Measurements from ENCODE around the gene ABCA1.
"Not testable (repeated sequence)": the region's sequence is repeated elsewhere in the genome, so short reads cannot be mapped to it uniquely, and the experiment has no call there.

Gene ABCA1

DNA sequence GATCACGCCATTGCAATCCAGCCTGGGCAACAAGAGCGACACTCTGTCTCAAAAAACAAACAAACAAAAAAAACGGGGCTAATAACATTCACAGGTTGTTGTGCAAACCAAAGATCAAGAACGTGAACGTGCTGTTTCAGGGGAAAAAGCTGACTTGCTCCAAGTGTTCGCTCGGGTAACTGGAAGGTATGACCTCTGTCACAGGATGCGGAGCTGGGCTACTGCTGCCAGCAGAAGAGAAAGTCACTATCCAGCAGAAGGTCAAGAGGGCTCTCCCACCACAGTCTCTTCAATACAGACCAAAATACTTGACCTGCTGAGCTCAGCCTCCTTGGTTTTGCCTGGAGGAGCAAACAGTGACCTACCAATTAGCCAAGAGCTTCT is 59.7 kb downstream of the ABCA1 start:
- DNase-seq (ENCODE audit: low read depth): no peak

GRCh38 chr9:104866191-104866590 is 61.8 kb downstream of the ABCA1 start:
- no peak for DNase-seq (ENCODE audit: low read depth)

DNA sequence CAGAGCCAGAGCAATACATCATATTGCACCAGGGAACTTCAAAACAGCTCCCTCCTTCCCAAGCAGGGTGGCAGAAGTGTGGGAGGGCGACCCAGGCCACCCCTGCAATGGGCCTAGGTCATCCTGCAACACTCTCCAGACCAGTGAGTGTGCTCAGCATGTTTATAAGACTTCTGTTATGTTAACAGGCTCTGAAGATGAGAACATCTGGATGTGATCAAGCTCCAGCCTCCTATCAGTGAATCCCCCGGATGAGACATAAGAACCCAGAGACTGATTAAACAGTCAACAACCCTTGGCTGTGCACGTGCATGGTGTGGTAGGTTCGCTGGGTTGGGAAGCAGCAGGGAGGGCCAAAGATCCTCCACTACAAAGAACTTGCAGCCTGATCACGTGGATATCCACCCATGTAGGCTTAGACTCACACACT is 63.3 kb downstream of the ABCA1 start:
- DNase-seq (ENCODE audit: low read depth): peak; percentile 73

DNA sequence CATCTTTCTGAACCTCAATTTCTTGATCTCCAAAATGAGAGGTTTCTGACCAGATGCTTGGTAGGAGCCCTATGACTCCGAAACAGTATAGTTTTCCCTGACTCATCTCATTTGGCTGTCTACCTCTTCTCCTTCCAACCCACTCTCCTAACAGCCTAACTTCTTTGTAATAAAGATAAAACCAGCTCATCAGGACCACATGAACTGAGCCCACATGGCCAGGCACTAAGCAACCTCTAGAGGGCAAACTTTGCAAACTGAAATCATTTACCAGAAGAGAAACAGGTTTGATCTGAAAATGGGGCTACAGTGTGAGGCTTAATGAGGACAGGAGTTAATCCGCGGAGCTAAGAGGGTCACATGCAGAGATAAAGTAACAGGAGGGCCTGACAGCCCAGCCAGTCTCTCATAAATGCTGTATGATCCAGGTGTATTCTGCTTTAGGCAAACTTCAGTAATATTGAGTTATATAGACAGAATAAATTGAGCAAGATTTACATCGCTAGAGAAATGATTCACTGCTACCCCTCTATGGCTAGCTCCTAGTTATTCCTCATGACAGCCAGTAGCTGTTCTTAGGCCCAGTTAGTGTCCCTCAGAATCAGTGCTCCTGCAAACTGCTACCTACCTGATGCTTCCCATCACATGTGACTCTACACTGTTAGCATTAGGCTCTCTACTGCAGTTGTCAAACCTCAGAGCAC is 64.6 kb downstream of the ABCA1 start:
- peak; percentile 72 for DNase-seq (ENCODE audit: low read depth)

- no peak for DNase-seq (ENCODE audit: low read depth)
Measured at GRCh38 chr9:104861397-104861796, 66.6 kb downstream of the ABCA1 start.

DNA sequence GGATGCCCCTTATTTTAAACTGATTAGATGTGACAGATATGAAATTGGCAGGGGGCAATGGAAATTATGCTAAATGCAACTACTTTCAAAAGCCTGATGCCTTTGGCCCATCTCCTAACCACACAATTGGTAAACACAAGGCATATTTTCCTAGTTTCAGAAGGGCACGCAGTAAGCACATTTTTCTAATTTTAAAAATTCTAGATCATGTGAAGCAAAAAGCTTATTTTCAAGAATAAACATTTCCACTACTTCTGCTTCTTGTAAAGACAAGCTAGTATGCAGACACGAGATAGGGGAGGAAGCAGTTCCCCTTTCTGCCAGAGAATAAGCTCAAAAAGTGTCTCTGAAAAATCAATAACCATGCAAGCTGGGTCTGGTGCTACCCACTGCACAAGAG is 67.7 kb downstream of the ABCA1 start:
- no peak for DNase-seq (ENCODE audit: low read depth)

DNA sequence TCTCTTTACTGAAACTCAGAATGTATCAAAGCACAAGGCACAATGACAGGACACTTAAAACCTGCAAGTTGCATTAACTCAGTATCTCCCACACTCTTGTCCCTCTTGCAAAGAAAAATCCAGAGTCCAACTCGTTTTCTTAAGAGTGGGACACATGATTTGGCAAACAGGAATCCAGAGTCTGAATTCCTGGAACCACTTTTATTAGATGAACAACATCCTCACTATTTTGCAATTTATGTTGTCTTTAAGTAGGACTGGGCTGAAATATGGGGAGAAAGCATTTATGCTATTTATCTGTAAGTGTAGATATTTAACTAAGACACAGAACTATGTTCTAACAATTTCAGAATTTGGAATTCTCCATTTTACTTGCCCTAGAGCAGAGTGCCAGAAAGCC is 69.1 kb downstream of the ABCA1 start:
- DNase-seq (ENCODE audit: low read depth): no peak

GRCh38 chr9:104858271-104858670 is 69.7 kb downstream of the ABCA1 start:
- DNase-seq (ENCODE audit: low read depth): peak; percentile 75

DNA sequence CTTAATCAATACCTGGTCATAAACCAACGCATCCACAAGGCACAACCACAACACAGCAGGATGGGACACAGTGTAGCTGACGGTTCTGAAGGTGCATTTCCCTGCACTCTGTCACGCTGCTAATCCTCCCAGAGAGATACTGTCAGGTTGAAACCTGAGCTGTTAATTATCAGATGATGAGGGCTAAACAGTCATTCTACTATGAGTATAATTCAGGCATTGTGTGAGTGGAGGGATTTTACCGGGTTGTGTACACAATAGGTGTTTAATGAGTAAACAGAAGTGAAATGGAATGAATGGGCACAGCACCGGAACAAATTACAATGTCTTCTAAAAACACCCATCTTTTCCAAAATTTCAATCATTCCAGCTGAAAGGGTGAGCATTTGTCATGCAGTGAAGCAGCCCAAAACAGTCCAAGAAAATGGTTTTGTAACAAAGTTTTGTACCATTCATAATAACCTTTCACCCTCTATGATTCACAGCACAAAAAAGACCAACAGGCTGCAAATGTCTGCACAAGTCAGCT is 71.5 kb downstream of the ABCA1 start:
- DNase-seq (ENCODE audit: low read depth): no peak

GRCh38 chr9:104855807-104856206 is 72.1 kb downstream of the ABCA1 start:
- no peak for DNase-seq (ENCODE audit: low read depth)

DNA sequence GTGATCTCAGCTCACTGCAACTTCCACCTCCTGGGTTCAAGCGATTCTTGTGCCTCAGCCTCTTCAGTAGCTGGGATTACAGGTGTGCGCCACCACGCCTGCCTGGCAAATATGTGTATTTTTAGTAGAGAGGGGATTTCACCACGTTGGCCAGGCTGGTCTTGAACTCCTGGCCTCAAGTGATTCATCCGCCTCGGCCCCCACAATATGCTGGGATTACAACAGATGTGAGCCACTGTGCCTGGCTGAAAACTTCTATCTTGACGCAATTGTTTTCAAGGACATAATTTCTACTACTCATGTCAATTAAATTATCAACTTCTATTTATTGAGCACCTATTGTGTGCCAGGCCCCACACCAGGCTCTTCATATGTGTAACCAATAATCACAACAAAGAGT is 72.7 kb downstream of the ABCA1 start:
- not testable (repeated sequence) for DNase-seq (ENCODE audit: low read depth)

GRCh38 chr9:104854613-104855012 is 73.3 kb downstream of the ABCA1 start:
- DNase-seq (ENCODE audit: low read depth): no peak

- no peak for DNase-seq (ENCODE audit: low read depth)
Measured at GRCh38 chr9:104853683-104854082, 74.3 kb downstream of the ABCA1 start.

DNA sequence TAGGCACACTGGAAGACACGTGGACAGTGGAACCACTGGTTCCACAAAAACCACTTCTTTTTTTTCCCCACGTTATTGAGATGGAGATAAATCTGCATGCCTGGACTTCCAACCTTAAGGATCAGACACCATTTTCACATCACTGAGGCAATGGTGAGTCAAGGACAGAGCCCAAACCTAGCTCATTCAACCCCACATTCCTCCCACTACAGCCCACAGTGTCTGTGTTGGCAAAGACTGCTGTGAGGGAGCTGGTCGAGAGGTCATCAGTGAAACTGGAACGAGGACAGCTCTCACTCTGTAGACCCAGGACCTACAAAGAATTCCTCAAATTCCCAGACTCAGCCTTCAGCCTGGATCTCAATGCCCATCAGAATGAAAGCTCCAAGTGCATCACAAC is 74.8 kb downstream of the ABCA1 start:
- DNase-seq (ENCODE audit: low read depth): no peak

DNA sequence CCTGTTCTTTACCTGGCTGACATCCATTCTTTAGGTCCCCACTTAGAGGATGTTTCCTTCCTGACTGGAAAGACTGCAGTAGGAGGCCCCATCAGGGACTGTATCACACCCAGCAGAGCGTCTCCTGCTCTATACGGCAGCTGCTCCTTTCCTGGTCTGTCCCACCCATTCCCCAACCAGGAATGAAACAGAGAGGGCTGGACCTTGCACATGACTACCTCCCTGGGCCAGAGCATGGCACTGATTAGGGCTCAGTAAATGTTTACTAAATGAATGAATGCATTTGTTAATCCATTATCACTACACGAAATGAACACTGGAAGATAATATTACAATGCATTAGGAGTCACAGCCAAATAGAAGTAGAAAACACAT is 76.4 kb downstream of the ABCA1 start:
- no peak for DNase-seq (ENCODE audit: low read depth)

DNA sequence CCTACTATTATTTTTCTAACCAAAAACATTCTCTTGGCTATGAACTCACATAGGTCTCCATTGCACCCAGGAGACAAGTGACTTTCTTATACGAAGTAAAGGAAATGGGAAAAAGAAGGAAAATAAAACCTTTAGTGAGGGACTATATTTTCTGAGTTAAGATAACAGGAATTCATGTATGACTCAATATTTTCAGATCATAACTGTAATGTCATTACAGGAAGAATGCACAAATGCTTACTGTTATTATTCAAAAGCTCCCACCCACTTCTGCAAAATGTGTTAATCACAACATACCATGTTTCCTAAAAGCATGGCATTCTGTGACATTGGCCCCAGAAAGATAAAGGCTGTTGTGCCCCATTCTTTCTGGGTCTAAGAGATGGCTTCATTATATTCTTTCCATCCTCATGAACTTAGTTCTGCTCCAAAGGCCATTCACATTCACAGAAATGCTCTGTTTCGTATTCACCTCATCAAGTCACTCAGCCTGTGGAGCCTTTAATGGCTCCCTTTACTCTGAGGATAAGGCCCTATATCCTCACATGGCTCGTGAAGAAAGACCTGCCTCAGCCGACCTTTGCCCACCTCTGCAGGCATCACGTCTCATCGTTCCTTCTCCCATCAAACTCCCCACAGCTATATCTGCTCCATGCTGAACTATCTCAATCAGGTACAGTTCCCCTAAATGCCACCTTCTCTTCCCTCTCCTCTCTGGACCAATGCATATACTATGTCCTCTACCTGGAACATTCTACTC is 77.0 kb downstream of the ABCA1 start:
- no peak for DNase-seq (ENCODE audit: low read depth)

- DNase-seq (ENCODE audit: low read depth): no peak
Measured at GRCh38 chr9:104849023-104849422, 78.9 kb downstream of the ABCA1 start.

DNA sequence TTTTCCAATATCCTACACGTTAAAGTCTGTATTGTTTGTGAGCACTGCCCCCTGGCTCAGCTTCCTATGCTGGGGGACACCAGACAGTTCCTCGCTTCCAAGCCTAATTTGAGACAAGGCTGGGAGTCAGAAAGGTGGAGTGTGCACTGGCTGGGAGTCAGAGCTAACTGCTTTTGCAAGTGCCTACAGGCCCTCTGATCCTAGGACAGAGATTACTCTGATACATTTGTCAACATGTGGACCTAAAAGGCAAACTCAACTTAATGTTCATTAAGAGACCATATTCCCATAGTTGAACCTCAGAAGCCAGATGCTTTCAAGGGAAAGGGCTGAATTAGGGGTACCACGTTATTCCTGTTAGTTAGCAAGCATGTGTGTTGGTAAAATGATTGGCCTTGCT is 83.2 kb downstream of the ABCA1 start:
- DNase-seq (ENCODE audit: low read depth): no peak

- DNase-seq (ENCODE audit: low read depth): no peak
Measured at GRCh38 chr9:104843644-104844240, 84.2 kb downstream of the ABCA1 start.

DNA sequence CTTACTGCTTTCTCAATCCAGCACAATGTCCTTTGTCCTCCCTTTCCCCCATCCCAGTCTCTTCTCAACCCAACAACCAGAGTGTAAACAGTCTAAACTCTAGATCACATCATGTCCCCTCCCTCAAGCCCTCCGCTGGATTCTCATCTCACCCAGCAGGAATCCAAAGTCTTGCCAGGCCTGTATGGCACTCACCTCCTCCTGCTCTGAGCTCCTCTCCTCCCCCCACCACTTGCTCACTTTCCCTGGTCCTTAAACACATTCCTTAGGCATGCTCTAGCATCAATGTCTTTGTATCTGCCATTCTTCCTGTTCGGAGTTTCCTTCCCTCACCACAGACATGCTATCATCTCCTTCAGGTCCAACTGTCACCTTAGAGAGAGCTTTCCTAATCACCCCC is 85.3 kb downstream of the ABCA1 start:
- no peak for DNase-seq (ENCODE audit: low read depth)

DNA sequence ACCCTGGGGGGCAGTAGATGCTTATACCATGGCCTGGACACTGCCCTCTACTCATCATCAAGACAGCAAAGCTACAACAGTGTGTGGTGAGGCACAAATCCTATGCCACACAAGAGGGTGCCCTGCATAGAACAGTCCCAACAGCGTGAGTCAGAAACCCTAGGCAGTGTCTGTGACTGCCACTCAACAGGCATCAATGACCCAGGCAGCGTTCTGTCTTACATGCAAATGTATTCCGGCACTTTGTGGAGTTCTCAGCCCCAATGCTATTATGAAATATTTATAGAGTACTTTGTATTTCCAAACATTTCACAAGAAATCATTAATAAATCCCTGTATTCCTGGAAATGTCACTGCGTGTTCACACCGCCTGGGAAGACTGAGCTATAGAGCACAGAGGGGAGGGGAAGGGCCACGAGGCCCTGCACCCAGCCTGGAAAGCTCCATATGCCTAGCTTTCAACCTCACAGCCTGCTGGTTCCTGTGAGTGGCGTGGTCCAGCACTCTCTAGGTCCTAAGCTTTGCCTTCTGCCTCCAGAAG is 86.3 kb downstream of the ABCA1 start:
- DNase-seq (ENCODE audit: low read depth): no peak

- no peak for DNase-seq (ENCODE audit: low read depth)
Measured at GRCh38 chr9:104838958-104839357, 89.0 kb downstream of the ABCA1 start.

GRCh38 chr9:104836767-104837166 is 91.2 kb downstream of the ABCA1 start:
- no peak for DNase-seq (ENCODE audit: low read depth)

Data from GM04504 (cell line).